DMS53 (cell line): ENCODE data around the gene COX14.

Source experiments
- DNase-seq: peaks from one replicate; lab custom pipeline; 2025; lab: John Stamatoyannopoulos, UW

COX14 gene

GRCh38 chr12:50084775-50085614 lies 27.0 kb upstream of the COX14 start, which contains the start of gene SMARCD1:
TSS of gene SMARCD1 (plus strand) at chr12:50085342. CDS start at chr12:50085370, 28 bp downstream.
- peak; percentile 96 for DNase-seq

GRCh38 chr12:50085615-50086072 lies 26.4 kb upstream of the COX14 start:
- no peak for DNase-seq

- no peak for DNase-seq
Observed at GRCh38 chr12:50086148-50086547, 25.9 kb upstream of the COX14 start.

GRCh38 chr12:50087151-50087550 lies 24.9 kb upstream of the COX14 start:
- DNase-seq = no peak

- DNase-seq = no peak
Observed at GRCh38 chr12:50087995-50088394, 24.0 kb upstream of the COX14 start.

- DNase-seq = peak; percentile 88
Observed at GRCh38 chr12:50088577-50089335, 23.3 kb upstream of the COX14 start.

GRCh38 chr12:50089730-50090129 lies 22.3 kb upstream of the COX14 start:
- no peak for DNase-seq

- no peak for DNase-seq
Observed at GRCh38 chr12:50090391-50090790, 21.6 kb upstream of the COX14 start.

- DNase-seq = no peak
Observed at GRCh38 chr12:50097952-50098351, 14.1 kb upstream of the COX14 start.

GRCh38 chr12:50099302-50100008 lies 12.6 kb upstream of the COX14 start:
- no peak for DNase-seq

GRCh38 chr12:50100561-50100960 lies 11.5 kb upstream of the COX14 start:
- no peak for DNase-seq

- peak; percentile 50 for DNase-seq
Observed at GRCh38 chr12:50101663-50102062, 10.4 kb upstream of the COX14 start.

- DNase-seq = no peak
Observed at GRCh38 chr12:50102131-50102531, 9.9 kb upstream of the COX14 start.

- no peak for DNase-seq
Observed at GRCh38 chr12:50102646-50103309, 9.3 kb upstream of the COX14 start.

- DNase-seq = no peak
Observed at GRCh38 chr12:50103351-50103750, 8.7 kb upstream of the COX14 start.

GRCh38 chr12:50103767-50104321 lies 8.2 kb upstream of the COX14 start, which contains the start of gene GPD1:
TSS of gene GPD1 (plus strand) at chr12:50104008. CDS start at chr12:50104051, 43 bp downstream.
- DNase-seq = peak; percentile 88

GRCh38 chr12:50104417-50105366 lies 7.3 kb upstream of the COX14 start:
- no peak for DNase-seq

- no peak for DNase-seq
Observed at GRCh38 chr12:50105913-50106450, 6.1 kb upstream of the COX14 start.

GRCh38 chr12:50106907-50107306 lies 5.1 kb upstream of the COX14 start:
- DNase-seq = no peak
